NOMO-1 (cell line): ENCODE measurements around the gene RAPGEF4.

ENCODE experiments used
- DNase-seq, 2 experiments: peaks; one replicate each; lab custom pipeline; 2025; ENCODE audit not compliant: unreplicated experiment in 2 of 2; lab: John Stamatoyannopoulos, UW

The RAPGEF4 gene

DNA sequence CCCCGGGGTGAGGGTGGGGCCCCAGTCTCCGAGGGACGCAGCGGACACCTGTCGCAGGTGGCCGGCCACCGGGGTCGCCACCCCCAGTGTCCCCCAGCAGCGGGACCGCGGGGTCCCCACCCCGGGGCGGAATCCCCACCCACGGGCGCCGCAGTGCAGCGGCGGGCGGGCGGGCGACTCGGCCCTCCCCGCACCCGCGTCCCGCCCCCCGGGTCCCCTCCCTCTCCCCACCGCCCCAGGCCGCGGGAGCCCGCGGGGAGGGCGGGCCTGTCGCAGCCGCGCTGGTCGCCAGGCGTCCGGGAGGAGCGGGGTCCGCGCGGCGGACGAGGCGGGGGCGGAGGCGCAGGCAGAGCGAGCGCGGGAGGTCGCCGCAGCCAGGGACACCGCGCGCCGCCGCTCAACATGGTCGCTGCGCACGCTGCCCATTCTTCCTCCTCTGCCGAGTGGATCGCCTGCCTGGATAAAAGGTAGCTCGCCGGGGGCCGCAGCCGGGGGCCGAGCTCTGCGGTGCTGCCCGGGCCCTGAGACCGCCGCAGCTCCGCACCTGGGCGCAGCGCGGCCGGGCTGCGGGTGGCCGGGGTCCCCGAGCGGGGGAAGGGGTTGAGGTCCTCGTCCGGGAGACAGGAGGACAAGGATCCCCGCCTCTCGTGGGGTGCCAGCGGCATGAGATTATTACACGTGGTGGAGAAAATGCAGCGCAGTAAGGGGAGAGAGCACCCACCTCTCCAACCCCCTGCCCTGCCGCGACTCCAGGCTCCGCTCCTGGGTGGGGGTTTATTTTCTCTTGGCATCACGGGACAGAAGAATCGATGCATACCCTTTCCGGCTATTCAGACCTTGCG lies at the start of gene RAPGEF4:
RAPGEF4 (plus strand) TSS at position 264 of the 842 bp plus-strand sequence; CDS start at position 403, 139 bp downstream.
- DNase-seq: no peak

DNA sequence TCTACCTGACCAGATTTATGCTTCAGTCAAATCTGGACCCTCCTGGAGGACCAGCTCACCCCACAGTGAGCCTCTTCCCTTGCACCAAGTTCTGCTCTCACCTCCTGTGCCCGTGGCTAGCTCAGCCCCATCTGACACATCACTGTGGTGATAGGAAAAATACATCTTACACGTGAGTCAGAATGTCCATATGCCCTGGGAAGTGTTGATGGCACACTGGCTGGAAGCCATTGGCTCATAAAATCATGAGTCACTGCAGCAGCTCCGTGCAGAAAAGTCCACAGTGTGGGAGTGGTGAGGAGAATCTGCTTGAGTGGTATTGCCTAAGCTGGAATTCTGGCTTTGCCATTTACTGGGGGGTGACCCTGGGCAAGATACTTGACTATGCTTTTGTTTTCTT lies 42.6 kb upstream of the RAPGEF4 start:
- peak; percentile 49 to 78 for DNase-seq

DNA sequence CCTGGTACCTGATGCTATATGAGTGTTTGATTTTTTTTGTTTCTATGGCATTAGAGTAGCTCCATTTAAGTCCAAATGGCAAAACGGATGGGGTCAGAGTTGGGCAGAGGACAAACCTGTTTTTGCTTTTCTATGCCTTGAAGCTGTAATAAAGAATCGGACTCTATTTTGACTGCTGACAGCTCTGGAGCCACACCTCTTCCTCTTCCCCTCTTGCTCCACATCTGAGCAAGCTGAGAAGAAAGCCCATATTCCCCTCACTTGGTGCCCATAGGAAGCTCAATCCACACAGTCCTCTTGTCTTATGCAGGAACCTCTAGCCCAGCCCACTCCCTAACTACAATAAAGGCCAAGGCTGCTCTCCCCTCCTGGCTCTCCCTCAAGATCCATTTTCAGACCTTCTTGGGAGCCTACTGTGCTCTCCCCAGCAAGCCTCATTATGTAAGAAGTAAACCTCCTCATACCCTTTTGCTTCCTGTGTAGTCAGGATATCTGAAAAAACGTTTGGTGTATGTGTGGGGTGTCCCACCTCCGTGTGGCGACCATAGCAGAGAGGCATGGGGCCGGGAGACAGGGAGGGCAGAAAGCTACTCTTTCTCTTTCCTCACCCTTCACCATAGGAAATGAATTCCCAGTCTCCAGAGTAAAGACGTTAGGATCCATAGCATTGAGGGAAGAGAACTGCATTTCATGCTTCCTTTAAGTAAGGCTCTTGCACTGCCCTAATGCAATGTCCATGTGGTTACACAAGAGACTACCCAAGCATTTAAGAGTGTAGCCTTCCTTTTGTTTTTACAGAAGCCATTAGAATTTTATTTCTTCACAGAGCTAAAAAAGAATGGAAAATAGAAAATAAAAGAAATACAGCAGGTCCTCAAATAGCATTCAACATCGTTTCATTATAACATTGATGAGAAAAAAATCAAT lies 41.9 kb upstream of the RAPGEF4 start:
- DNase-seq: peak; percentile 65 to 87

DNA sequence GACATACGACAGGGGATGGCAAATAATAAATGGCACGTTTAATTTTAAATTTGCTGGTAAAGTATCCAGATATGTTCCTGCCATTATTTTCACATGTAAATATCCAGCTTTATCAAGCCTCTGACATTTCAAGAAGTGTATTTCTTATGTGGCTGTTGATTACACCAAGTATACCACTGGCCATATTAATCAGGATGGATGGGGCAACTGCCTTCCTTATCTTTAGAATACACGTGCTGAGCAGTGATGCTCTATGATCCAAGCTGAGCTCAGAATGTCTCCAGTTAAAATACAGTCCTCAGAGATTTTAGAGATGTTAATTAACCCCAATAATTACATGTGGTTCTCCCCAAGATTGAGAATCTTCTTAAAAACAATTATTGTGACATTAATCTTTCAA lies 38.3 kb upstream of the RAPGEF4 start:
- DNase-seq: no peak

DNA sequence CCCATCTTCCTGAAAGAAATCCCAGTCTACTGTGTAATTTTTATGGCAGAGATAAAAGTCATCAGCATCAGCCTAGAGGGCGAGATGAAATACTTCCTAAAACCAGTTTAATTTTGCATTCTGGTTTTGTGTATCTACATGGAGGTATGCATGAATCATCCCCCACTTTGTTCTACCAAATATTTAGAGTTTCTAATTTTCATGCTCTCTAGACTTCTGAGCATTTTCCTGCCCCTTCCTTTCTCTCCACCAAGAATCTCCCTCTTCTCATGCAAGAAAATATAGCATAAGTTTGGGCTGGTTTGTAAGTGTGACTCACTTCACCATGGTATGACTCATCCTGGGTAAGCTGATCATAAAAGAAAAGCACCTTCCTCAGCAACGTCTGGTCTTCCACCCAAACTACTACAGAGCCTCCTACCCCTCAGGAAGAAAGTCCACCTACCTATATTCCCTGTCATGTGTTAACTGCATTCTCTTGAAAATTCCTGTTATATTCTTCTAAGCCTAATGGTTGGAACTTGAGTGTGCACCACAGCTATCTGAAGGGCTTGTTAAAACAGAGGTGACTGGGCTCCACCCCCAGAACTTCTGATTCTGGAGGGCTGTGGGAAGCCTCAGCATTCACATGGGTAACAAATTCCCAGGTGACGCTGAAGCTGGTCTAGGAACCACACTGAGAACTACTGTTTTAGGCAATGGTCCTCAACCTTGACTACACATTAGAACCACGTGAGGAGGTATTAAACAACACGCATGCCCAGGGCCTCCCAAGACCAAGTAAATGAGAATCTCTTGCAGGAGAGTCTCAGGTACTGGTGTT lies 37.4 kb upstream of the RAPGEF4 start:
- DNase-seq: peak; percentile 33 to 81

DNA sequence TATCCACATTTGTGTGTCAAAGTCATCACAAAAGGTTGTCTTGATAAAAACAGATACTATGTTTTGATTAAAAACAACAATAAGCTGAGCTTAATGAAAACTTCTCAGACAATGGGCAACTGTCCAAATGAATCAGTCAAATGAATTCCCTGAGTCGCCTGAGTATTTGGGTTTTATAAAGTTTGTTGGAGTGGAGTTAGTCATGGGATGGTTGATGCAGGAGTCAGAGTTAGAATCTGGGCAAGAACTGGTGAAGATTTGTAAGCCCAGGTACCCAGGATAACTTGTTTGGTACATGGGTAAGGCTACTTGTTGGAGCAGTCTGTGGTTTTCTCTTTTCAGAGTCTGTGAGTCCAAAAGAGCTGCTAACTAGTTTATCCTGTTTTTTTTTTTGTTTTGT lies 34.4 kb upstream of the RAPGEF4 start:
- DNase-seq: no peak

DNA sequence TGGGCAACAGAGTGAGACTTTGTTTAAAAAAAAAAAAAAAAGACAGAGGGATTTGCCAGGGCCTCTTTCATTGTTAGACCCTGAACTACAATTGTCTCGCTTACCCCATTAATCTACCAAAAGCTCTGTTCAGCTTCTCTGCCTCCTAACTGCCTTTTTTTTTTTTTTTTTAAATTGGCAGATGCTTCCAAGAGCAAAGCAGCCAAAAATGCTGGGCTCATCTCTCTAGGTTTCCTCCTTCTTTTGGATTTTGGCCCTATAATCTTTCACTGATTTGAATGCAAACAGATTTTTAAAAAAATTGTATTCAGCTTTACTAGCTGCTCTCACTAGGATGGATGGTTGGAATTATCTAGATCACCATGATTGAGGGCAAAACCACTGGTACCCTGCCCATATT lies 33.2 kb upstream of the RAPGEF4 start:
- no peak for DNase-seq

DNA sequence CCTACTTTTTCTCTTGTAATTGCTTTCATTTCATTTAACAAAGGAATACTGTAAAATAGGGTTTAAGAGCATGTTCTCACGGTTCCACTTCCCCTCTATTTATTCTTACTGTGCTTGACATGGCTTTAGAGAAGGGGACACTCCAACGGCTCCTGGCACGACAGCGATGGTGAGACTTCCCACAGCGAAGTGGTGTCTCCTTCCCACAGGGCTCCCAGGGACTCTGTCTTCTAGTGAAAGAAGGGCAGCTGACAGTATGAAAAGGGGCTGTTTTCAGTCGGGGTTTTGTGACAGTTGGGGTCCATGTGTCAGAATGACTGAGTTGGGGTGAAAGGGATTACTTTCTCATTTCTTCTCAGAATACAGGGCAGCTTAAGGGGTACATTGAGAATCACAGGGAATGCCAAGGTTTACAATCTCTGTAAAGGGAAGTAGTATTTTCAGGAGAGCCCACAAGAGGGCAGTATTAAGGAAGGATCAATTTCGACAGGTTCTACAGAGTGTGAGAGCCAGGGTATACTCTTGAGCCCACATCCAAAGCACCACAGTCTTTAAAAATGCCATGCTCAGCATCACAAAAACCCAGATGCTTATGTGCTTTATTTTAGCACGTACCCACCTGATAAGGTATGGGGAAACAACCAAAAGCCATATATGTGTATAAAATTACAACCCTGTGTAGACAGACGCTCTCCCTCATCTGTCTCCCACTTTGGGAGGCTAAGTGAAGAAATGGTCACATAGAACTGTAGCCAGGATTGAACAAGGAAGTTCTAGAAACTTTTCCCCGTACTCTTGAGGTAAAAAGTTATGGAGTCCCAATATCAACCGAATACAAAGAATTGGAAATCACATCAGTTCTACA lies 31.3 kb upstream of the RAPGEF4 start:
- peak in 1 of 2 experiments; percentile 34 for DNase-seq

DNA sequence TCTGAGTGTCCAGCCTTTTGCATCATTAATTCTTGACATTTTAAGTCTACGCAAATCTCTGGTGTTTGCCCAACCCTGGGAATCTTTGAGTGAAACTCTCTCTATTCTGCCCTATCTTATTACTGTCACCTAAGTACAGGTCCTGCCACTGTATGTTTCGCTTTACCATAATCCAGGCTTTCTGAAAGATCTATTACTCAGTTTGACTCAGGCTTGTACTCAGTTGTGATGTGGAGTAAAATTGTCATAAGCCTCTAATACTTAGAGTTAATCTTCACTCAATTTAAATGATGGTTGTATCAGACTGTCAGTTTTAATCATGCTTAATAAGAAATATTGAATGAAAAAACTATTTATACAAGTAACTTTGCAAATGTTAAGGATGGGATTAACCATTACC lies 30.3 kb upstream of the RAPGEF4 start:
- DNase-seq: no peak

DNA sequence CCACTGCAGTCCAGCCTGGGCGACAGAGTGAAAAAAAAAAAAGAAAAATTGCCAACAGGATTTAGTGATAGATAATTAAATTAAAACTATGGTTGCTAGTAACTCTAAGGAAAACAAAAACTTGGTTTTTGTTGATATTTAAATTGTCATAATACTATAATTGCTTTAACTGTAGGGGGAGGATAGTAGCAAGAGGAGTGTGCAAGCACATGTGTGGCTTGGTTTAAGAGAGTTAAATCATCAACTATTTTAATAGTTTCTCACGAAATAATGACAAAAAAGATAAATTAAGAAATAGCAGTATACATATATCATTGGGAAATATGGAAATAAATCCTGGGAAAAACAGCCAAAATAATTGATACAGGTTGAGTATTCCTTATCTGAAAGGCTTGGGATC lies 27.4 kb upstream of the RAPGEF4 start:
- no peak for DNase-seq

DNA sequence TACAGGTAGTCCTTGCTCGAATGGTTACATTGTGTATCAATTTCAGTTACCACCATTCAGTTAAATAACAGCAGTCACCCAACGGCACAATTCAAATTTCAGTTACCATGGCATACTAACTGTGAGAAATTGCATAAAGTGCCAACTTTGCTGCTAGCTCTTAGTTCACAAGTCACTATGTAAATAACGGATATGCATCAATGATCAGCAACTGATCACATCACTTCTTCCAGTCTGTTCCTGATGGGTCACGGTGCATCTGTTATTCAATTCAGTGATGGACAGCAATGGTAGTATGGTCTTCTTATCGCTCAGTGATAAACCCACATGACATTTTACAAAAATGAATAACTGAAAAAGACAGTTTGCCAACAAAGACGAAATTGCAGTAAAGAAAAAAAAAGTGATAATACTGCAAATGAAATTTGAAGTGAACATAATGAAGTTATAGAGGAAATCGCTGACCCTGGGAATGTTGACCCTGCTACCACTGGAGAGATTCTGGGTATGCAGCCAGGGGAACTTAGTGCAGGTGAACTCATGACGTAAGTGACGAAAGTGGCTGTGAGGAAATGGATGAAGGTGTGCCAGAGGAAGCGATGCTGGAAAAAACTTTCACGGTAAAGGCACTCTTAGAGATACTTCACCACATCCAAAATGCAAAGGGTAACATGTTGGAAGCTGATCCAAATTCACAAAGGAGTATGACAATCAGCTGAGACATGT lies 25.9 kb upstream of the RAPGEF4 start:
- no peak for DNase-seq

DNA sequence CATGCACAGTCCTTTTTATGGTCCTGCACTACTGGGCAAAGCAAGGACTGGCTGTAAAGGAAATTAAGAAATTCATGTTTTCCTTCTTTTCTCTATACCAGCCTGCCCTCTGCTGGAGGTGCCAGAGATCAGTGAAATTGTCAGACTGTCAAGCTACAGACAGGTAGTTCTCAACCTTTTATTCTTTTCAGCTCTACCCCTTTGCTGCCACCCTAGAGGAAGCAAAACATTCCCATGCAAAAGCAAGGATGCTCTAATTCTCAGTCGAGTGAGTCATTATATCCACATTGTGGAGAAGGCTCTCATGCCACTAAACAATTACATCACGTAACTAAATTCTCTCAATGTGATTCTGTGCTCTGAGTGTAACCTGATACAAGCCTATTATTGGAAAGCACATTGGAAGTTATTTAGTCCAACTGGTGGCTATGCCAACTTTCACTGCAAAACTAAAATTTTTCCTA lies 25.0 kb upstream of the RAPGEF4 start:
- peak in 1 of 2 experiments; percentile 54 for DNase-seq

DNA sequence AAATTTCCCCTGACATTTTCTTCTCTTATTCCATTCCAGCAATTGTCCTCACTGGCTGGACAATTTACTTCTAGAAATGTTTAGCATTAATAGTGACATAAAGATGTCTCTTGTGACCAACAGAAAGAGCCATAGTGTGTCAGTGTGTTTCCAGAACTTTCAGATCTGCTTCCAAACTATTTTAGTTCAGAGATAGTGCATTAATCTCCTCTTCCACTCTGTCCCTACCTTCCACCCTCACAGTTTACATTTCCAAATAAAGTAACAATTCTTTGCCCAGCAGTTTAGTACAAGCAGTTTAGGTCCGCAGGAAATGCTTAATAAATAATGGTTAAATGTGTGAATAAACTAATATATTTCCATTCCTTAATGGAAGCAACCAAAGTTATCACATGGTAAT lies 24.5 kb upstream of the RAPGEF4 start:
- no peak for DNase-seq

DNA sequence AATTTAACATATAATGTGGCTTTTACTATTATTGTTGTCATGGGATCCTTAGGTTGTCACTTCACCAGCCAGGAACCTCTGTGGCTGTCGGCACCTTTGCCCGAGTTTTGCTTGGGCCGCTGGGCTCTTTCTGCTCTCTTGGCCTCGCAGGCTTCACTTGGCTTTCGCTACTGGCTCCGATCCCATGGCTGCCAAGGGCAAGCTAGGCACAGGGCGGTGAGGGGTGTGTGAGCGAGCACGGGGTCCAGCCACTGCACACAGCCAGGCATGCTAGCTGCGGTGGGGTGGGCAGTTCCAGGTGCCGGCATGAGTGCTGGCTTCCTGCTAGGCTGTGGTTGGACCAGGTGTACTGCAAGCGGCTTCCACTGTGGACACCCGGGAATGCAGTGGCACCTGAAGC lies 23.4 kb upstream of the RAPGEF4 start:
- DNase-seq: no peak

DNA sequence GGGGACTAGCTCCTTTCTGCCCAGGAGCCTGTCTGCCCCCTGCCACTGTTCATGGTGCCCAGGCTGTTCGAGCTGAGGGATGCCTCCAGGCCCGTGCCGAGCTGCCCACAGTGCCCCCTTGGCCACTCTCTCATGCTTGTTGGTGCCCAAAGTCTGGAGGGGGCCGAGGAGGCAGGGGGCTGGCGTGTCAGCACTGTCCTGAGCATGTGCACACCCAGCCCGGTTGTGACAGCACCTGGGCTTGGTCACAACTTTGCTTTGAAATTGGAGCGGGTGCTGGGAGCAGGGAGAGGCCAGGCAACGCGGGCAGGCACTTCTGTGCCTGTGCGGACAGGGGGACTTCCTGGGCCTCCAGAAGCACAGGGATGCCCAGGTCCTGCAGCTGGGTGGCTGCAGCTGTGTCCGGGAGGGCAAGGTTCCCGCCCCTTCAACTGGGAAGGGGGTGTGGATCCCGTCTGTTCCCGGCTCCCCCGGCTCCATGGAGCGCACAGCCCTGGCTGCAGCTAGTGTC lies 22.2 kb upstream of the RAPGEF4 start:
- no peak for DNase-seq

DNA sequence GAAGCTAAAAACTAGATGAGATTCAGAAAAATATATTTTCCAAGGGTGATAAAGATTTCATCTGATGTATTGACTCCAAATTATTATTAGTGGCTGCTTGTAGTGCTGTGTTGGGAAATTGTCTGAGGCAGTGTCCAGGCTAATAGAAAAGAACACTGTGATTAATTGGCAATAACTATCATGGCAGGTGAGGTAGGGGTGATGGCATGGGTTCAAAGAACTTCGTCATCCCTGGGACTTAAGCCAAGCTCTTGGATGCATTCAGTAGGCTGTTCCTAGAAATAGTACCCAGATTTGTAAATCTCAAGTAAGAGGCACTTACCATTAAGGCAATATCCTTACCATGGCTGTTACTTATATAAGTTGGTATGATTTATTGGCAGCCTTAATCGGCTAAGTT lies 13.2 kb upstream of the RAPGEF4 start:
- DNase-seq: no peak

DNA sequence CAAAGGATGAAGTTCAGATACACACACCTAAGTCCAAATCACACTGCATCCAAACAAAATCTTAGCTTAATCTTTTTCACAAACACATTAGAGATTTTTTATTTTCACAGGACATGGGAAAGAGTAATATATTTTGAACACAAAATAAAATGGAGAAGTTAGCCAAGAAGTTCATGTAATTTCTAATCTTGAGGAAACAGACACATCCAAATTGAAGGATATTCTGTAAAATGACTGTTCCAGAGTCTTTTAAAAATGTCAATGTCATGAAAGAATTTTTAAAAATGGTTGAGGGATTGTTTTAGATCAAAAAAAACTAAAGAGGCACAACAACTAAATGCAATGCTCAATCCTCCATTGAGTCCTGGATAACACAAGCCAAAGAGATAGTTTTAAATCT lies 12.4 kb upstream of the RAPGEF4 start:
- no peak for DNase-seq

DNA sequence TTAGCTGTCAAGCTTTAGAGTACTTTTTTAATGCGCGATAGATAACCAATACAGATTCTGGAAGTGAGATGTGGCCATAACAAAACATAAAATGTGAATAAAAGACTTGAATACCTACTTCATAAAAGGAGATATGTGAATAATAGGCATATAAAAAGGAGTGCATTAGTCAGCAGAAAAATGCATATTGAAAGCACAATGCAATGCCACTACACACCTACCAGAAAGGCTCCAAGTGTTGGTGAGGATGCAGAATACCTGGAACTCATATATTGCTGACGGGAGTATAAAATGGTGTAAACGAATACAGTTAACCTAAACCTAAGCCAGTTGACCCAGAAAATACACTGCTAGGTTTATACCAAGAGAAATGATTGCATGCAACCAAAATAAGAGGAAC lies 10.9 kb upstream of the RAPGEF4 start:
- no peak for DNase-seq

DNA sequence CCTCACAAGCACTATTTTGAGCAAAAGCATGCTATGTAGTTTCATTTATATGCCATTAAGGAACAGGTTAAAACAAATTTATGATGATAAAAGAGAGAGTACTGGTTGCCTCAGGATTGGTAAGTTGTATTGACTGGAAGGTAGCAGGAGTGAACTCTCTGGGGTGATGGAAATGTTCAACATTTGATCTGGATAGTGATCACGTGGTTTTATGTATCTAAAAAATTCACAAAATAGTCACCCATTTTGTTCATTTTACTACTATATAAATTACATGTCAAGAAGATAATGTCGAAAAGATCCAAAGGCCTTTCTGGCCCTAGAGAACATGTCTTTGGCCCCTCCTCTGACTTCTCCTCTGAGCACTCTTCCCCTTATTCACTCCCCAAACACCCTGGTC lies 10.4 kb upstream of the RAPGEF4 start:
- DNase-seq: no peak
